ENCODE data around the gene KRTAP12-3.

GRCh38 chr21:44682580-44683151 lies 24.9 kb downstream of the KRTAP12-3 start:
- TF ChIP-seq CTCF (IDR thresholded peaks at IDR 0.05): no peak
- TF ChIP-seq POLR2A (IDR thresholded peaks at IDR 0.05): no peak
- no peak for TF ChIP-seq POLR2AphosphoS5 (IDR thresholded peaks at IDR 0.05)
